Rectal smooth muscle tissue (tissue), 1 donor: ENCODE data around the gene IL37.

Experiments used
- H3K27ac ChIP-seq: one replicate; pipeline ENCODE4 v1.7.0; 2013; ENCODE audit warnings: low read depth, low read length, inconsistent platforms
- H3K27me3 ChIP-seq: one replicate; pipeline ENCODE4 v1.7.0; 2013; ENCODE audit warnings: low read length; ENCODE audit not compliant: control insufficient read depth, insufficient read depth
- H3K36me3 ChIP-seq: one replicate; pipeline ENCODE4 v1.7.0; 2013; ENCODE audit warnings: low read length; ENCODE audit not compliant: control insufficient read depth, insufficient read depth
- H3K4me1 ChIP-seq: one replicate; pipeline ENCODE4 v1.7.0; 2013; ENCODE audit warnings: low read length; ENCODE audit not compliant: control insufficient read depth, insufficient read depth
- H3K4me3 ChIP-seq: one replicate; pipeline ENCODE4 v1.7.0; 2013; ENCODE audit warnings: low read length
- H3K9ac ChIP-seq: one replicate; pipeline ENCODE4 v1.7.0; 2013; ENCODE audit warnings: low read length

Gene IL37

GRCh38 chr2:112880696-112881095, 30.3 kb upstream of the IL37 start:
- no peak overlapping the region for H3K4me3 ChIP-seq
- H3K36me3 ChIP-seq = no peaks in the 10 kb centered on the region
- no peak overlapping the region for H3K9ac ChIP-seq
- no peaks in the 10 kb centered on the region for H3K4me1 ChIP-seq
- no peak overlapping the region for H3K27ac ChIP-seq
- no peaks in the 10 kb centered on the region for H3K27me3 ChIP-seq

GRCh38 chr2:112881217-112881985, 29.6 kb upstream of the IL37 start:
- H3K9ac ChIP-seq = no peak overlapping the region

GRCh38 chr2:112883669-112884068, 27.3 kb upstream of the IL37 start:
- Histone ChIP-seq H3K27me3 (no peaks in the 10 kb centered on the region), H3K9ac (no peak overlapping the region), H3K36me3 (no peaks in the 10 kb centered on the region), H3K4me1 (no peaks in the 10 kb centered on the region), H3K27ac (no peak overlapping the region), H3K4me3 (no peak overlapping the region)

More at GRCh38 chr2:112881217-112881985, 29.6 kb upstream of the IL37 start:
- no peak overlapping the region for H3K4me3 ChIP-seq
- H3K4me1 ChIP-seq = no peaks in the 10 kb centered on the region
- H3K36me3 ChIP-seq = no peaks in the 10 kb centered on the region
- no peaks in the 10 kb centered on the region for H3K27me3 ChIP-seq
- no peak overlapping the region for H3K27ac ChIP-seq

GRCh38 chr2:112884869-112885505, 26.0 kb upstream of the IL37 start:
- Histone ChIP-seq H3K4me1 (no peaks in the 10 kb centered on the region), H3K36me3 (no peaks in the 10 kb centered on the region), H3K27ac (no peak overlapping the region), H3K4me3 (no peak overlapping the region), H3K9ac (no peak overlapping the region), H3K27me3 (no peaks in the 10 kb centered on the region)

GRCh38 chr2:112885506-112885902, 25.5 kb upstream of the IL37 start:
- Histone ChIP-seq H3K27ac (no peak overlapping the region), H3K4me3 (no peak overlapping the region), H3K4me1 (no peaks in the 10 kb centered on the region), H3K36me3 (no peaks in the 10 kb centered on the region), H3K9ac (no peak overlapping the region), H3K27me3 (no peaks in the 10 kb centered on the region)

GRCh38 chr2:112886291-112886690, 24.7 kb upstream of the IL37 start:
- Histone ChIP-seq H3K9ac (no peak overlapping the region), H3K36me3 (no peaks in the 10 kb centered on the region), H3K27ac (no peak overlapping the region), H3K4me1 (no peaks in the 10 kb centered on the region), H3K4me3 (no peak overlapping the region), H3K27me3 (no peaks in the 10 kb centered on the region)

- Histone ChIP-seq H3K4me3 (no peak overlapping the region), H3K36me3 (no peaks in the 10 kb centered on the region), H3K9ac (no peak overlapping the region), H3K27ac (no peak overlapping the region), H3K4me1 (no peaks in the 10 kb centered on the region), H3K27me3 (no peaks in the 10 kb centered on the region)
These were observed 22.8 kb upstream of the IL37 start for GRCh38 chr2:112887964-112888749.

- Histone ChIP-seq H3K36me3 (no peaks in the 10 kb centered on the region), H3K27ac (no peak overlapping the region), H3K9ac (no peak overlapping the region), H3K27me3 (no peaks in the 10 kb centered on the region), H3K4me3 (no peak overlapping the region), H3K4me1 (no peaks in the 10 kb centered on the region)
These were observed 21.0 kb upstream of the IL37 start for GRCh38 chr2:112889976-112890375.

- no peaks in the 10 kb centered on the region for H3K27me3 ChIP-seq
- H3K9ac ChIP-seq = no peak overlapping the region
- no peaks in the 10 kb centered on the region for H3K36me3 ChIP-seq
- no peak overlapping the region for H3K27ac ChIP-seq
- no peak overlapping the region for H3K4me3 ChIP-seq
- no peaks in the 10 kb centered on the region for H3K4me1 ChIP-seq
These were observed 19.6 kb upstream of the IL37 start for GRCh38 chr2:112891385-112891831.

- Histone ChIP-seq H3K9ac (no peak overlapping the region), H3K27me3 (no peaks in the 10 kb centered on the region), H3K27ac (no peak overlapping the region), H3K36me3 (no peaks in the 10 kb centered on the region), H3K4me1 (no peaks in the 10 kb centered on the region), H3K4me3 (no peak overlapping the region)
These were observed 17.2 kb upstream of the IL37 start for GRCh38 chr2:112893752-112894151.

- Histone ChIP-seq H3K27ac (no peak overlapping the region), H3K9ac (no peak overlapping the region), H3K36me3 (no peaks in the 10 kb centered on the region), H3K4me1 (no peaks in the 10 kb centered on the region), H3K4me3 (no peak overlapping the region), H3K27me3 (no peaks in the 10 kb centered on the region)
These were observed 13.9 kb upstream of the IL37 start for GRCh38 chr2:112896909-112897623.

GRCh38 chr2:112897624-112897978, 13.4 kb upstream of the IL37 start:
- Histone ChIP-seq H3K36me3 (no peaks in the 10 kb centered on the region), H3K4me1 (no peaks in the 10 kb centered on the region), H3K9ac (no peak overlapping the region), H3K27me3 (no peaks in the 10 kb centered on the region), H3K27ac (no peak overlapping the region), H3K4me3 (no peak overlapping the region)
